Hindlimb muscle (tissue), 1 donor: ENCODE results near the gene PRSS53. TPM values are rescaled to one million over a fixed set of nuclear protein-coding genes. Genes with fewer than 3 reads are reported as not detected.
A peak's percentile ranks its signal among the peaks of the same experiment; 100 is the strongest.

Experiments used
- DNase-seq: peaks from one replicate; pipeline ENCODE4 v3.0.0-alpha.2; 2013
- polyA plus RNA-seq: library from polyadenylated mRNA; unstranded; fragments of 120-200 nt; gene quantifications from one replicate; pipeline ENCODE4 v1.2.1, GENCODE V29; 2013; ENCODE audit not compliant: insufficient read length

Gene PRSS53
- polyA plus RNA-seq, 1 donor, result 5.8 TPM

GRCh38 chr16:31077592-31078396, 10.9 kb downstream of the PRSS53 start:
- DNase-seq, result no peak

- no peak for DNase-seq
These were observed 11.7 kb downstream of the PRSS53 start for GRCh38 chr16:31077024-31077423.

- no peak for DNase-seq
These were observed 12.4 kb downstream of the PRSS53 start for GRCh38 chr16:31076319-31076718.

GRCh38 chr16:31074814-31075183, 13.9 kb downstream of the PRSS53 start:
- no peak for DNase-seq

- DNase-seq, result peak; percentile 99
These were observed 14.6 kb downstream of the PRSS53 start, which contains the start of the genes ZNF646 and ZNF668 for GRCh38 chr16:31073970-31074813. ZNF646 (plus strand) TSS chr16:31074422; CDS start chr16:31076325, 1,903 bp downstream. ZNF668 (minus strand) TSS chr16:31074240; CDS start chr16:31064459, 9,781 bp downstream.

- DNase-seq, result peak; percentile 95
These were observed 15.4 kb downstream of the PRSS53 start for GRCh38 chr16:31073142-31073969.

GRCh38 chr16:31072540-31073141, 16.1 kb downstream of the PRSS53 start:
- DNase-seq, result no peak

GRCh38 chr16:31071861-31072260, 16.9 kb downstream of the PRSS53 start:
- peak; percentile 63 for DNase-seq

- DNase-seq, result no peak
These were observed 21.4 kb downstream of the PRSS53 start for GRCh38 chr16:31067342-31067741.

GRCh38 chr16:31064882-31065461, 23.8 kb downstream of the PRSS53 start:
- DNase-seq, result peak; percentile 89

- no peak for DNase-seq
These were observed 24.7 kb downstream of the PRSS53 start for GRCh38 chr16:31063843-31064611.

- DNase-seq, result no peak
These were observed 25.3 kb downstream of the PRSS53 start for GRCh38 chr16:31063495-31063842.

- no peak for DNase-seq
These were observed 26.8 kb downstream of the PRSS53 start for GRCh38 chr16:31061813-31062440.

- DNase-seq, result no peak
These were observed 27.5 kb downstream of the PRSS53 start for GRCh38 chr16:31061126-31061812.

GRCh38 chr16:31055613-31056012, 33.1 kb downstream of the PRSS53 start:
- no peak for DNase-seq

- DNase-seq, result no peak
These were observed 36.6 kb downstream of the PRSS53 start for GRCh38 chr16:31052114-31052513.

GRCh38 chr16:31050280-31051030, 38.3 kb downstream of the PRSS53 start:
- DNase-seq, result no peak

- no peak for DNase-seq
These were observed 44.8 kb downstream of the PRSS53 start for GRCh38 chr16:31043898-31044481.

GRCh38 chr16:31043352-31043751, 45.4 kb downstream of the PRSS53 start:
- no peak for DNase-seq
